ENCODE data around the gene RSPH6A.

- TF ChIP-seq CEBPB (IDR thresholded peaks at IDR 0.05) (no peak), REST (IDR thresholded peaks at IDR 0.05; ENCODE audit: low read depth) (no peak), MAX (IDR thresholded peaks at IDR 0.05) (no peak), EP300 (IDR thresholded peaks at IDR 0.05; ENCODE audit: borderline replicate concordance) (no peak), TAF1 (IDR thresholded peaks at IDR 0.05; ENCODE audit: low read depth) (peak; percentile 75), EGR1 (IDR thresholded peaks at IDR 0.05) (peak; percentile 84), TCF12 (IDR thresholded peaks at IDR 0.05; ENCODE audit: low read depth) (no peak; the same call in 1 of the 2 replicates), YY1 (IDR thresholded peaks at IDR 0.05; ENCODE audit: low read depth) (peak; percentile 89), USF1 (IDR thresholded peaks at IDR 0.05) (no peak), RAD21 (IDR thresholded peaks at IDR 0.05; ENCODE audit: low read depth) (no peak), NFIC (IDR thresholded peaks at IDR 0.05) (no peak), ZBTB7A (IDR thresholded peaks at IDR 0.05; ENCODE audit: low read depth) (0 out of 2 replicates have a peak, but pooled peaks have one; percentile 62), CREB1 (IDR thresholded peaks at IDR 0.05; ENCODE audit: low read depth) (no peak), FOXM1 (IDR thresholded peaks at IDR 0.05; ENCODE audit: borderline replicate concordance, low read depth) (peak; percentile 45; the same call in 1 of the 2 replicates)
Observed at GRCh38 chr19:45792470-45793177, 22.5 kb downstream of the RSPH6A start, which contains the start of gene DMWD.

All from Ishikawa (cell line).